A673 (cell line): ENCODE results near the gene IPO8. TPM values are rescaled to one million over a fixed set of nuclear protein-coding genes. Genes with fewer than 3 reads are reported as not detected.

Source experiments
- BruUV-seq: library from RNA; stranded (reverse); fragments of 400-500 nt; replicated peaks from 2 replicates; lab custom pipeline; 2021; lab: Mats Ljungman, UMichigan
- CTCF ChIA-PET: fragments of 300-600 bp; sonication (Branson Sonifier 250); formaldehyde crosslinking; loops from one replicate; lab custom pipeline; 2022; ENCODE audit warnings: antibody characterized with exemption; lab: Charles Lee
- POLR2A ChIA-PET: fragments of 300-600 bp; sonication (Branson Sonifier 250); formaldehyde crosslinking; loops from one replicate; lab custom pipeline; 2022; ENCODE audit warnings: antibody characterized with exemption; ENCODE audit not compliant: low non-redundant PET; lab: Charles Lee
- DNase-seq: peaks from one replicate; pipeline ENCODE4 v3.0.0-alpha.2; 2015; ENCODE audit warnings: low spot score
- H3K27ac ChIP-seq: fragments of 200-600 bp; sonication (generic); 2 replicates; pipeline ENCODE4 v1.5.1; 2016; ENCODE audit warnings: mixed run types, low read depth, mild to moderate bottlenecking, mixed read lengths, antibody characterized with exemption, low read length; ENCODE audit not compliant: poor library complexity, severe bottlenecking
- H3K27me3 ChIP-seq: fragments of 200-600 bp; sonication (generic); replicated peaks from 2 replicates; pipeline ENCODE4 v1.6.1; 2017; ENCODE audit warnings: mixed run types, low read depth, mild to moderate bottlenecking, mixed read lengths, antibody characterized with exemption, low read length; ENCODE audit not compliant: insufficient read depth, poor library complexity
- H3K36me3 ChIP-seq: fragments of 200-600 bp; sonication (generic); 2 replicates; pipeline ENCODE4 v1.6.1; 2016; ENCODE audit warnings: mixed run types, mild to moderate bottlenecking, mixed read lengths, antibody characterized with exemption, low read length; ENCODE audit not compliant: insufficient read depth, poor library complexity, severe bottlenecking
- H3K4me1 ChIP-seq: fragments of 200-600 bp; sonication (generic); 2 replicates; pipeline ENCODE4 v1.6.1; 2017; ENCODE audit warnings: mixed run types, mild to moderate bottlenecking, mixed read lengths, antibody characterized with exemption, low read length; ENCODE audit not compliant: insufficient read depth, poor library complexity, severe bottlenecking
- H3K4me3 ChIP-seq: fragments of 200-600 bp; sonication (generic); 2 replicates; pipeline ENCODE4 v1.5.1; 2016; ENCODE audit warnings: low read depth, mixed run types, mild to moderate bottlenecking, mixed read lengths, low read length; ENCODE audit not compliant: poor library complexity, severe bottlenecking
- H3K9me3 ChIP-seq: fragments of 200-600 bp; sonication (generic); 2 replicates; pipeline ENCODE4 v1.6.1; 2016; ENCODE audit warnings: mixed run types, low read depth, mild to moderate bottlenecking, mixed read lengths, antibody characterized with exemption, low read length; ENCODE audit not compliant: poor library complexity, severe bottlenecking
- CTCF ChIP-seq: fragments of 300-800, 200-600 bp; sonication (generic); conservative IDR thresholded peaks from 2 replicates; pipeline ENCODE4 v1.5.1; 2017; ENCODE audit warnings: low read depth, mild to moderate bottlenecking, antibody characterized with exemption, low read length, moderate library complexity, mixed read lengths
- EZH2 ChIP-seq: fragments of 200-600 bp; sonication (generic); IDR thresholded peaks from 2 replicates; pipeline ENCODE4 v1.6.1; 2017; ENCODE audit warnings: borderline replicate concordance, low read depth, mild to moderate bottlenecking, mixed read lengths, antibody characterized with exemption, low read length; ENCODE audit not compliant: poor library complexity, severe bottlenecking
- intact Hi-C: fragments of 100-400 bp; cut with micrococcal nuclease; formaldehyde crosslinking; loops from one replicate; pipeline ENCODE4 v1.10.0; 2022; ENCODE audit not compliant: unreplicated experiment
- total RNA-seq: library from RNA; stranded (reverse); gene quantifications from 2 replicates; pipeline ENCODE4 v1.2.3, GENCODE V29; 2021

IPO8 gene
- total RNA-seq, 1 experiment from 2014 or later: 37.9 TPM

- intact Hi-C loops: loop anchor here (5.0 kb wide), 1 partner anchor 95 kb away; no protein-coding TSS in a partner anchor
- no TSS peak for BruUV-seq
- no peak overlapping the region for H3K4me3 ChIP-seq
- no peaks in the 10 kb centered on the region for H3K9me3 ChIP-seq
- ChIA-PET POLR2A (no interaction called here), CTCF (no interaction called here)
- TF ChIP-seq EZH2 (no peak), CTCF (no peak)
- H3K27me3 ChIP-seq: no peaks in the 10 kb centered on the region
- no peak overlapping the region for H3K27ac ChIP-seq
- DNase-seq: no peak
- H3K36me3 ChIP-seq: no peaks in the 10 kb centered on the region
- peaks cover 11% of the 10 kb centered on the region for H3K4me1 ChIP-seq
These were observed 1.3 kb upstream of the IPO8 start for GRCh38 chr12:30696943-30697342.

GRCh38 chr12:30696486-30696885, 817 bp upstream of the IPO8 start:
- BruUV-seq: no TSS peak
- ChIA-PET CTCF (no interaction called here), POLR2A (no interaction called here)
- H3K36me3 ChIP-seq: no peaks in the 10 kb centered on the region
- peak overlapping the region; percentile 83 for H3K4me3 ChIP-seq
- DNase-seq: no peak
- no peak for TF ChIP-seq EZH2
- TF ChIP-seq CTCF: no peak
- H3K9me3 ChIP-seq: no peaks in the 10 kb centered on the region
- no peak overlapping the region for H3K27ac ChIP-seq
- intact Hi-C loops: loop anchor here (5.0 kb wide), 1 partner anchor 96 kb away; no protein-coding TSS in a partner anchor
- H3K27me3 ChIP-seq: no peaks in the 10 kb centered on the region
- H3K4me1 ChIP-seq: peaks cover 11% of the 10 kb centered on the region

- ChIA-PET POLR2A (no interaction called here), CTCF (interaction anchor here (0.7 kb wide), 4 partner anchors 58 to 1906 kb away, joined by 4 to 19 read pairs (median 9); no protein-coding TSS in a partner anchor)
- Histone ChIP-seq H3K9me3 (no peaks in the 10 kb centered on the region), H3K27ac (peak overlapping the region; percentile 81), H3K4me1 (peaks cover 11% of the 10 kb centered on the region), H3K4me3 (peak overlapping the region; percentile 83), H3K27me3 (no peaks in the 10 kb centered on the region), H3K36me3 (no peaks in the 10 kb centered on the region)
- DNase-seq: no peak
- no TSS peak for BruUV-seq
- TF ChIP-seq CTCF: no peak
- no peak for TF ChIP-seq EZH2
- intact Hi-C loops: loop anchor here (5.0 kb wide), 1 partner anchor 96 kb away; no protein-coding TSS in a partner anchor
These were observed 387 bp upstream of the IPO8 start for GRCh38 chr12:30696103-30696408.
